HG03095 (cell line): ENCODE results near the gene ZNF778.
"Not testable (repeated sequence)": the region's sequence is repeated elsewhere in the genome, so short reads cannot be mapped to it uniquely, and the experiment has no call there.

Experiments used
- ATAC-seq: cut with Tn5 transposase; IDR thresholded peaks from one replicate; pipeline ENCODE4 v1.9.1; 2021; ENCODE audit warnings: moderate library complexity; ENCODE audit not compliant: unreplicated experiment

Gene ZNF778

DNA sequence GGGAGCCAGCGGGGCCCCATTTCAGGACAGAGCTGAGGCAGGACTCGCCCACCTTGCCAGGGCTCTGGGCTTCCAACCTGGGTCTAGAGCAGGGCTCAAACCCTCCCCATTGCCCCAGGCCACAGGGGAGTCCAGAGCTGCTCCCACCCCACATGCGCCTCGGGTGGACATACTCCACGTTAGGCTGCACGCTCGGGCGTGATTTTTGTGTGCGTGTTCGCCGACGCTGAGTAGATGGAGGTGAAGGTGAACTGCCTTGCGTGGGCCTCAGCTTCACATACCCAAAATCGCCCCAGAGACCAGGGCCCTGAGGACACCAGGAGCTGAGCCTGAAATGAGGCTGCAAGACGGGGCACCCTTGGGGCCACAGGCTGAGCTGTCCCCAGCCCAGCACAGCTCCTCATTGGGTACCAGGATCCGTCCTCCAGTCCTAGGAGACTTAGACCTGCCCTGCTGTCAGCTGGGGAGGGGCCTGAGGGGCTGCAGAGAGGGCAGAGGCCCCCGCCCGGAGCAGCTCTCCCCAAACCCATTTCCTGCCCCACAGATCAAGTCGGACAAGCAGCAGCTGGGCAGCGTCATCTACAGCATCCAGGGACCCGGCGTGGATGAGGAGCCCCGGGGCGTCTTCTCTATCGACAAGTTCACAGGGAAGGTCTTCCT lies 37.7 kb upstream of the ZNF778 start:
- no peak for ATAC-seq

DNA sequence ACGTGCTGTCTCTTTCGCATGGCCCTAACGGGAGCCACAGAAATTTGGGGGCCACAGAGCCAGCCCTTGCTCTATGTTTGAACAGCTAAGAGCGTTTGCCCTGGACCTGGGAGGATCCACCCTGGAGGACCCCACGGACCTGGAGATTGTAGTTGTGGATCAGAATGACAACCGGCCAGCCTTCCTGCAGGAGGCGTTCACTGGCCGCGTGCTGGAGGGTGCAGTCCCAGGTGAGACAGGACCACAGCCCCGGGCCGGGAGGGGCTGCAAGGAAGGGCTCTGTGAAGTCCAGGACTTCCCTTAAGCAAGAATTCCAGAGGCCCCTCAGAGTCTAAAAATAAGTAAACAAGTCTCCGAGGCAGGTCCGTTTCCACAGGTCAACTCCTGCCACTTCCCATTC lies 34.0 kb upstream of the ZNF778 start:
- no peak for ATAC-seq

DNA sequence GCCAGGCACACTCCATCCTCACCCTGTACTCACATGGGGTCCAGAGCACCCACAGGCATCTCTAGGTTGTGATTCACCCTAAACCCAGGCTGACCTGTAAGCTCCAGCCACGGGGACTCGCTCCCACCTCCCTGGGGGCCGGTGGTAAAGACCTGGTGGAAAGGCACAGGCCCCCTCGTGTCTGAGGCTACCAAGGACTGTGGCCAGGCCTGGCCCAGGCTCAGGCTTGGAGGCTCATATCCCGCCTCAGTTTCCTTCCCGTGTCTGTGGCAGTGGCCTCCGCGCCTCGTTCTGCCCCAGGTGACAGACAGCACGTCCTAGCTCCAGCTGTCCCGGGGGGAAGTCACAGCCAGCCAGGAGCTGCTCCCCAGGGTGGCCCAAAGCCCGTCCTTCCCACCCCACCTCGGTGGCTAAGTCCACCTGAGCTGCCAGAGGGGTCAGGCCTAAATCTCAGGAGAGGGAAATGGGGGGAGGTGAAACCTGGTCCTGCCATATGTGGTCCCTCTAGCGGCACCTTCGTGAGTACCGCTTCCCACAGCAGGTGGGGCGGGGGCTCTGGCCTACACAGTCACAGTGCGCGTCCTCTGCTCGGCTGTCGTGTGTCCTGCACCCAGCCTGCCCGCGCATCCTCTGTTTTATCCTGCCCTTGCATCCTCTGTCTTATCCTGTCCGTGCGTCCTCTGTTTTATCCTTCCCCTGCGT lies 33.4 kb upstream of the ZNF778 start:
- ATAC-seq = no peak

DNA sequence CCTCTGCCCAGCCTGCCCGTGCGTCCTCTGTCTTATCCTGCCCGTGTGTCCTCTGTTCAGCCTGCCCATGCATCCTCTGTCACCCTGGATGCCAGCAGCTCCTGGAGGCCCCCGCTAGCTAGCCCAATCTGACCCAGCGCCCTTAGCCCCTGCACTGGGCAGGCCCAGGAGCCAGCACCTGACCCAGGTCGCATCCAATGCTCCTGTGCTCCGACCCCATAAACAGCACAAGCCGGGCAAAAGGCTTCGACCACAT lies 32.9 kb upstream of the ZNF778 start:
- ATAC-seq = no peak

DNA sequence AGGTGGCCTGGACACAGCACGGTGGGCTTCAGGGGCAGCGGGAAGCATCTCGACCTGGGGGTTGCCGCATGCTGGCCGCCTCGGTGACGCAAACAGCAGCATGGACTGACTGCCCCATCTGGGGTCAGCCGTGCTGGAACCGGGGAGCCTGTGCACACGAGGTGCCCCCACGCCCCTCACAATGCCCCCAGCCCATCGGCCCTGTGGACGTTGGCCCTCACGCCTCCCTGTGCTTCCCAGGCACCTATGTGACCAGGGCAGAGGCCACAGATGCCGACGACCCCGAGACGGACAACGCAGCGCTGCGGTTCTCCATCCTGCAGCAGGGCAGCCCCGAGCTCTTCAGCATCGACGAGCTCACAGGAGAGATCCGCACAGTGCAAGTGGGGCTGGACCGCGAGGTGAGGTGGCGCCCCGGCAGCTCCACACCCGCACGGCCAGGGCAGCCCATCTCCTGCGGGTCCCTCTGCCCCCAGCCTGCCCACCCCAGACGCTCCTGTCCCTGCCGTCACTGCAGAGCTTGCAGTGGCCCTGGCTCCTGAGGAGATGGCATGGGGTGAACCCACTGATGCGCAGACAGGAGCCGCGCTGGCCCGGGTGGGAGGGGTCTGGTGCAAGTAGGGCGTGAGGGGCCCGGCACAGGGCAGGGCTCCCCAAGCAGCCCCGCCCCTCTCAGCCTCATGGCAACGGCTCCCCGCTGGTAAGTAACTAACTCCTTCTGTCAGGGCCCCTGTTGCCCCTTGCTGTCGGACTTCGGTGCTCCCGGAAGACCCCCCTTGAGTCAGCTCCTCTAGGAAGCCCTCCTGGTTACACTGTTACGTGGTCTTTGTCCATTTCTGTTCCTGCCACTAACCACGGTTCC lies 32.3 kb upstream of the ZNF778 start:
- ATAC-seq = no peak

DNA sequence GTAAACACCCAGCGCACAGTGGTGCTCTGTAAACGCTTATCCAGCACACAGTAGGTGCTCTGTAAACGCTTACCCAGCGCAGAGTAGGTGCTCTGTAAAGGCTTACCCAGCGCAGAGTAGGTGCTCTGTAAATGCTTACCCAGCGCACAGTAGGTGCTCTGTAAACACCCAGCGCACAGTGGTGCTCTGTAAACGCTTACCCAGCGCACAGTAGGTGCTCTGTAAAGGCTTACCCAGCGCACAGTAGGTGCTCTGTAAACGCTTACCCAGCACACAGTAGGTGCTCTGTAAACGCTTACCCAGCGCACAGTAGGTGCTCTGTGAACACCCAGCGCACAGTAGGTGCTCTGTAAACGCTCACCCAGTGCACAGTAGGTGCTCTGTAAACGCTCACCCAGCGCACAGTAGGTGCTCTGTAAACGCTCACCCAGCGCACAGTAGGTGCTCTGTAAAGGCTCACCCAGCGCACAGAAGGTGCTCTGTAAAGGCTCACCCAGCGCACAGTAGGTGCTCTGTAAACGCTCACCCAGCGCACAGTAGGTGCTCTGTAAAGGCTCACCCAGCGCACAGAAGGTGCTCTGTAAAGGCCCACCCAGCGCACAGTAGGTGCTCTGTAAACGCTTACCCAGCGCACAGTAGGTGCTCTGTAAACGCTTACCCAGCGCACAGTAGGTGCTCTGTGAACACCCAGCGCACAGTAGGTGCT lies 31.5 kb upstream of the ZNF778 start:
- not testable (repeated sequence) for ATAC-seq

DNA sequence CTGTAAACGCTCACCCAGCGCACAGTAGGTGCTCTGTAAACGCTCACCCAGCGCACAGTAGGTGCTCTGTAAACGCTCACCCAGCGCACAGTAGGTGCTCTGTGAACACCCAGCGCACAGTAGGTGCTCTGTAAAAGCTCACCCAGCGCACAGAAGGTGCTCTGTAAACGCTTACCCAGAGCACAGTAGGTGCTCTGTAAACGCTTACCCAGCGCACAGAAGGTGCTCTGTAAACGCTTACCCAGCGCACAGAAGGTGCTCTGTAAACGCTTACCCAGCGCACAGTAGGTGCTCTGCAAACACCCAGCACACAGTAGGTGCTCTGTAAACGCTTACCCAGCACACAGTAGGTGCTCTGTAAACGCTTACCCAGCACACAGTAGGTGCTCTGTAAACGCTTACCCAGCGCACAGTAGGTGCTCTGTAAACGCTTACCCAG lies 30.9 kb upstream of the ZNF778 start:
- not testable (repeated sequence) for ATAC-seq

DNA sequence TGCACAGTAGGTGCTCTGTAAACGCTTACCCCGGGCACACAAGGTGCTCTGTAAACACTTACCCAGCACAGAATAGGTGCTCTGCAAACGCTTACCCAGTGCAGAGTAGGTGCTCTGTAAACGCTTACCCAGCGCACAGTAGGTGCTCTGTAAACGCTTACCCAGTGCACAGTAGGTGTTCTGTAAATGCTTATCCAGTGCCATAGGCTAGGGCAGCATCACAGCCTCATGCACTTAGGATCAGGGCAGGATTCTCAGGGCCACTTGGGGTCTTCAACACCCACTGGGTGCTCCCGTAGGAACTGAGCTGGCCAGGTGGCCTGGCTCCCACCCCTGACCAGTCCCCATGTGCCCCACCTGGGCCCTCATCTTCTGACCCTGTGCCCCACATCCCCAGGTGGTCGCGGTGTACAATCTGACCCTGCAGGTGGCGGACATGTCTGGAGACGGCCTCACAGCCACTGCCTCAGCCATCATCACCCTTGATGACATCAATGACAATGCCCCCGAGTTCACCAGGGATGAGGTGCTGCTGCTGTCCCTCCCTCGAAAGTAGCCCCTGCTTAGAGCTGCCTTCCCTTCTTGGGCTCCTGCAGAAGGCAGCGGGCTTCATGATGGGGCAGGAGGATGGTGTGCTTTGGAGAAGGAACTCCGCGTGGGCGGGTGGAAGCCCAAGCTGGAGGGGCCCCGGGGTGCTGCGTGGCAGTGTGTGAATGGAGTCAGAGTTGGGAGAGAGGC lies 30.3 kb upstream of the ZNF778 start:
- ATAC-seq = no peak

DNA sequence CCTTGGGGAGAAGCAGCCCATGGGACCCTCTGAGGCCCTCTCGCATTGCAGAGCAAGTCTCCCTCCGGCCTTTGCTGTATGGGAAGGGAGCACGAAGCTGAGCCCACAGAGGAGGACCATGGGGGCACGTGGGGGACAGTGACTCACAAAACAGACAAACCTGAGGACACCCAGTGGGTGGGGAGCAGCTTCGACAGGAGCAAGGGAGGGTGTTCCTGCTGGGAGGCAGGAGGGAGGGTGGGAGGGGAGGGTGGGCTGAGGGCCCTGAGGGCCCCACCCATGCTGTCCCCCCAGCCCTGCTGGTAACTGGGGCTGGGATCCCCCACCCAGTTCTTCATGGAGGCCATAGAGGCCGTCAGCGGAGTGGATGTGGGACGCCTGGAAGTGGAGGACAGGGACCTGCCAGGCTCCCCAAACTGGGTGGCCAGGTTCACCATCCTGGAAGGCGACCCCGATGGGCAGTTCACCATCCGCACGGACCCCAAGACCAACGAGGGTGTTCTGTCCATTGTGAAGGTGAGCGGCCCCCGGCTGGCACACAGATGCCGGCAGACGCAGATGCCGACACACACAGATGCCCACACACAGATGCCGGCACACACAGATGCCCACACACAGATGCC lies 29.6 kb upstream of the ZNF778 start:
- no peak for ATAC-seq

DNA sequence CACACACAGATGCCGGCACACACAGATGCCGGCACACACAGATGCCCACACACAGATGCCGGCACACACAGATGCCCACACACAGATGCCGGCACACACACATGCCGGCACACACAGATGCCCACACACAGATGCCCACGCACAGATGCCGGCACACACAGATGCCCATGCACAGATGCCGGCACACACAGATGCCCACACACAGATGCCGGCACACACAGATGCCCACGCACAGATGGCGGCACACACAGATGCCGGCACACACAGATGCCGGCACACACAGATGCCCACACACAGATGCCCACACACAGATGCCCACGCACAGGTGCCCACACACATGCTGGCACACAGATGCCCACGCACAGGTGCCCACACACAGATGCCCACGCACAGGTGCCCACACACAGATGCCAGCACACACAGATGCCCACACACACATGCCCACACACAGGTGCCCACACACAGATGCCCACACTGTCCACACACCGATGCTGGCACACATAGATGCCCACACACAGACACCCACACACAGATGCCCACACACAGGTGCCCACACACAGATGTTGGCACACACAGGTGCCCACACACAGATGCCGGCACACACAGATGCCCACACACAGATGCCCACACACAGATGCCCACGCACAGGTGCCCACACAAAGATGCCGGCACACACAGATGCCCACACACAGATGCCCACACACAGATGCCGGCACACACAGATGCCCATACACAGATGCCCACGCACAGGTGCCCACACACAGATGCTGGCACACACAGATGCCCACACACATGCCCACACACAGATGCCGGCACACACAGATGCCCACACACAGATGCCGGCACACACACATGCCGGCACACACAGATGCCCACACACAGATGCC lies 28.8 kb upstream of the ZNF778 start:
- not testable (repeated sequence) for ATAC-seq

DNA sequence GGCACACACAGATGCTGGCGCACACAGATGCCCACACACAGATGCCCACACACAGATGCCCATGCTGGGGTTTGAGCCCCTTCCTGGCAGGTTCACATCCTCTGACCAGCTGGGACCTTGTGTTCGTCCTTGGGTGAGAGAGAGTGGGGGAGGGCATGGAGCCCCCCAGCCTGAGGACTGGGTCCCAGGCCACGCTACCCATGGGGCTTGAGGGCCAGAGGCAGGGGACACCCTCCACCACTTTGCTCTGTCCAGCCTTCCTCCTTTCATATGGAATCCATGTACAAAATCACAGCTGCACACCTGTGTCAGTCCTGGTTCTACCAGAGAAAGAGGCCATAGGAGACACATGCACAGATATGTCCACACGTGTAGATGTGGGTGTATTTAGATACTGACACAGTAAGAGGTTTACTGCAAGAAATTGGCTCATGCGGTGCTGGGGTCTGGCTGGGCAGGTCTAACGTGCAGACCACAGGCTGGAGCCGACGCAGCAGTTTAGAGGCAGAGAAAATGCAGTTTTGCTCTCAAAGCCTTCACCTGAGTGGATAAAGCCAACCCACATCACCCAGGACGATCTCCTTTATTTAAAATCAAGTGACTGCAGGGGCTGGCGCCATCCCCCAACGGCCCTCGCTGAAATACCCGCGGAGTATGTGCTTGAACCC lies 28.0 kb upstream of the ZNF778 start:
- ATAC-seq = no peak

DNA sequence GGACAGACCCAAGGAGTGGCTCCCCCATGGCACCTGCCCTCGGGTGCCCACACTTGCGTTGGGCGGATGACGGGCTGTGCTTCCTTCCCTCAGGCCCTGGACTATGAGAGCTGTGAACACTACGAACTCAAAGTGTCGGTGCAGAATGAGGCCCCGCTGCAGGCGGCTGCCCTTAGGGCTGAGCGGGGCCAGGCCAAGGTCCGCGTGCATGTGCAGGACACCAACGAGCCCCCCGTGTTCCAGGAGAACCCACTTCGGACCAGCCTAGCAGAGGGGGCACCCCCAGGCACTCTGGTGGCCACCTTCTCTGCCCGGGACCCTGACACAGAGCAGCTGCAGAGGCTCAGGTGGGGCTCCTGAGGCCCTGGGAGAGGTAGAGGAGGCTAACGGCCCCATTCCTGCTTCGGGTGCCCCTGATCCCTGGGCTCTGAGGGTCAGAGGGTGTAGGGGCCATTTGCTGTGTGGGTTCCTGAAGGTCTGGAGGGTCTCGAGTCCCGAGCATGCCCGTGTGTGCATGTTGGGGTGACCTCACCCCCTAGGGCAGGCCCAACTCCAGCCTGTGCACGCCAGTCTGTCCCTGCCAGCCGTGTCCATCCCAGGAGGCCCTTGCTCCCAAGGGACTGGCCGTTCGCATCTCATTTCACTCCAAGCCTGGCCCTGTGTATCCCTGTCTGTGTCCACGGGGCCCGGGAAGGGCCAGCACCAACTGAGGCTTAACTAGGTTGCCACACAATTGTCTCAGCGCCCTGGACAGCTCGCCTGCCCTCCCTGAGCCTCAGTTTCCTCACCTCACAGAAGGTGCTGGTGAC lies 27.1 kb upstream of the ZNF778 start:
- ATAC-seq = no peak

DNA sequence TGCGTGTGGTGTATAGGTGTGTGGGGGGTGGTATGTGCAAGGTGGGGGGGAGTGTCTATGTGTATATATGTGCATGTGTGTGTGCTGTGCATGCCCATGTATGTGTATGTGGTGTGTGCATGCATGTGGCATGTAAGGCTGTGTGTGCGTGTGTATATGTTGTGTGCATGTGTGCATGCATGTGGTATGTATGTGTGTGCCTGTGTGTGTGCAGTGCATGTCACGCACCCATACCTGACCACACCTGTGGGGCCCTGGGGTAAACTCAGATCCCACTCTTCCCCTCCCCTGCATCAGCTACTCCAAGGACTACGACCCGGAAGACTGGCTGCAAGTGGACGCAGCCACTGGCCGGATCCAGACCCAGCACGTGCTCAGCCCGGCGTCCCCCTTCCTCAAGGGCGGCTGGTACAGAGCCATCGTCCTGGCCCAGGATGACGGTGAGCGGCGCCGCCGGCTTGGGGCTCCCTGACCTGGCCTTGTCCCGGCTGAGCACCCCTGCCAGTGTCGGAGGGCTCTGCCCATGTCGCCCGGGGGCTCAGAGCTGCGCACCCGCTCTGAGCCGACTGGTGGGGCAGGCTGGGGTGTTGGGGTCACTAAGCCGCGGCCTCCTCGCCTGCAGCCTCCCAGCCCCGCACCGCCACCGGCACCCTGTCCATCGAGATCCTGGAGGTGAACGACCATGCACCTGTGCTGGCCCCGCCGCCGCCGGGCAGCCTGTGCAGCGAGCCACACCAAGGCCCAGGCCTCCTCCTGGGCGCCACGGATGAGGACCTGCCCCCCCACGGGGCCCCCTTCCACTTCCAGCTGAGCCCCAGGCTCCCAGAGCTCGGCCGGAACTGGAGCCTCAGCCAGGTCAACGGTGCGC lies 26.2 kb upstream of the ZNF778 start:
- no peak for ATAC-seq

DNA sequence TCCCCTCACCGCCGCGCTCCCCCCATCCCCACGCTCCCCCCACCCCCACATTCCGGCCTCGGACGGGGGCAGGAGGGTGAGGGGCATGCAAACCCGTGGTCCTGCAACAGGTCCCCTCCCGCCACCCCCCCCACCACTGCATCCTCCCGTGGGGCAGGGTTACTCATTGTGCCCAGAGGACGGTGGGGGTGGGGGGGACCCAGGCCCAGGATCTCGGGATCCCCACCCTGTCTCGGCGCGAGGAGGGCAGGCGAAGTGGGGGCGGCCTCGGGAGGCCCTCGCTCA lies 25.7 kb upstream of the ZNF778 start:
- no peak for ATAC-seq

DNA sequence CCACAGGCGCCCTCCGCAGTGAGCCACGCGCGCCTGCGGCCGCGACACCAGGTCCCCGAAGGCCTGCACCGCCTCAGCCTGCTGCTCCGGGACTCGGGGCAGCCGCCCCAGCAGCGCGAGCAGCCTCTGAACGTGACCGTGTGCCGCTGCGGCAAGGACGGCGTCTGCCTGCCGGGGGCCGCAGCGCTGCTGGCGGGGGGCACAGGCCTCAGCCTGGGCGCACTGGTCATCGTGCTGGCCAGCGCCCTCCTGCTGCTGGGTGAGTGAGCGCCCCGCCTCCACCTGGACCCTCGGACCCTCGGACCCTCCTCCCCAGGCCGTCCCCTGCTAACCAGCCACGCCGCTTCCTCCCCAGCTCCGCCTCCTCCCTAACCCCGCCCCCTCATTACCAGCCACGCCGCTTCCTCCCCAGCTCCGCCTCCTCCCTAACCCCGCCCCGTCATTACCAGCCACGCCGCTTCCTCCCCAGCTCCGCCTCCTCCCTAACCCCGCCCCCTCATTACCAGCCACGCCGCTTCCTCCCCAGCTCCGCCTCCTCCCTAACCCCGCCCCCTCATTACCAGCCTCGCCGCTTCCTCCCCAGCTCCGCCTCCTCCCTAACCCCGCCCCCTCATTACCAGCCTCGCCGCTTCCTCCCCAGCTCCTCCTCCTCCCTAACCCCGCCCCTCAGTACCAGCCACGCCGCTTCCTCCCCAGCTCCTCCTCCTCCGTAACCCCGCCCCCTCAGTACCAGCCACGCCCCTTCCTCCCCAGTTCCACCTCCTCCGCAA lies 25.1 kb upstream of the ZNF778 start:
- not testable (repeated sequence) for ATAC-seq

DNA sequence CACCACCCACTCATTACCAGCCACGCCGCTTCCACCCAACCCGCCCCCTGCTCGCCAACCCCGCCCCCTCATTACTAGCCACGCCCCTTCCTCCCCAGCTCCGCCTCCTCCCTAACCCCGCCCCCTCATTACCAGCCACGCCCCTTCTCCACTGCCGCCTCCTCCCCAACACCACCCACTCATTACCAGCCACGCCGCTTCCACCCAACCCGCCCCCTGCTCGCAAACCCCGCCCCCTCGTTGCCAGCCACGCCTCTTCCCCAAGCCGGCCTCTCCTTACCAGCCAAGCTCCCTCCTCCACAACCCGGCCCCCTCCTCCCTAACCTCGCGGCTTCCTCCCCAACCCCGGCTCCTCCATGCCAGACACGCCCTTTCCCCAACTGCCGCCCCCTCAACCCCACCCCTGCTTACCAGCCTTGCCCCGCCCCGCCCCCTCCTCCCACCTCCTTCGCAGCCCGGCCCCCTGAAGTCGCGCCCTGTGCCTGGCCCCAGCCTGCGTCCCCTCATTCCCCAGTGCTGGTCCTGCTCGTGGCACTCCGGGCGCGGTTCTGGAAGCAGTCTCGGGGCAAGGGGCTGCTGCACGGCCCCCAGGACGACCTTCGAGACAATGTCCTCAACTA lies 24.4 kb upstream of the ZNF778 start:
- no peak for ATAC-seq
